NOMO-1 (cell line): ENCODE measurements around the gene RNF126.

Source experiments
- DNase-seq, 2 experiments: peaks; one replicate each; lab custom pipeline; 2025; ENCODE audit not compliant: unreplicated experiment in 2 of 2; lab: John Stamatoyannopoulos, UW

Gene RNF126

DNA sequence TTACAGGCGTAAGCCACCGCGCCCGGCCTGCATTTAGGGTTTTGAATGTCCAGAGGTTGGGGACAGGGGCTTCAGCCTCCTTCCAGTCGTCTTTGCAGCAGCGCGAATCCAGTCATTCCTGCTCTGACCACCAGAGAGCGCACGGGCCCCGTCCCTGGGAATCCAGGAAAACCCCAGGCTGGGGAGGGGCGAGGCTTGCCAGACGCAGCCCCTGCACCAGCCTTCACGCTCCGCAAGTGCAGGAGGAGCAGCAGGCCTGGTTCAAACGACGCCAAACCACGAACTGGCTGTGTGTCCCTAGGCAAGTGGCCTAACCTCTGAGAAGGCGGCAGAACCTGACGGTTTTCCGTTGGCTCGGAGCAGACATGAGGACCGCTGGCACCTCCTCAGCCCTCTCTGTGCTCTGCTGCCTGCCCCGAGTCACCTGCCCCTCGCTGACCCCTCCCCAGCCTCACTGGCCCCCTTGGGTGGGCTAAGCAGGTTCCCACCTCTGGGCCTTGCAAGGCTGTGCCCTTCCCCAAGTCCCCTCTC is 2.0 kb upstream of the RNF126 start:
- peak; percentile 63 to 69 for DNase-seq

DNA sequence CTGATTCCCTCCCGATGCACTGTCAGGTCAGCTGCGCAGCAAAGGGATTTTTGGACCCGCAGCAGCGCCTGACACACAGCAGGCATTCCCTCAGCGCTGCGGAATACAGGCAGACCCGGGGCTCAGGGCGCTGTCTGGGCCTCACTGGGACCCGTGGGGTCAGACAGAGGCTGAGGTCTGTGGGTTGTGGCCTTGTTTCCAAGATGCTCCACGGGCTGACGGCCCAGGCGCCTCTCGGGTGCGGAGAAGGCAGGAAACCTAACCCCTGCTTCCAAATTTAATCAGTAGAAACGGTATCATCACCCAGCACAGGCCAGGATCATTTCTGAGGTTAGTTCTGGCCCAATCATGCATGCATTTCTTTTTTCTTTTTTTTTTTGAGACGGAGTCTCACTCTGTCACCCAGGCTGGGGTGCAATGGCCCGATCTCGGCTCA is 686 bp upstream of the RNF126 start:
- no peak for DNase-seq

DNA sequence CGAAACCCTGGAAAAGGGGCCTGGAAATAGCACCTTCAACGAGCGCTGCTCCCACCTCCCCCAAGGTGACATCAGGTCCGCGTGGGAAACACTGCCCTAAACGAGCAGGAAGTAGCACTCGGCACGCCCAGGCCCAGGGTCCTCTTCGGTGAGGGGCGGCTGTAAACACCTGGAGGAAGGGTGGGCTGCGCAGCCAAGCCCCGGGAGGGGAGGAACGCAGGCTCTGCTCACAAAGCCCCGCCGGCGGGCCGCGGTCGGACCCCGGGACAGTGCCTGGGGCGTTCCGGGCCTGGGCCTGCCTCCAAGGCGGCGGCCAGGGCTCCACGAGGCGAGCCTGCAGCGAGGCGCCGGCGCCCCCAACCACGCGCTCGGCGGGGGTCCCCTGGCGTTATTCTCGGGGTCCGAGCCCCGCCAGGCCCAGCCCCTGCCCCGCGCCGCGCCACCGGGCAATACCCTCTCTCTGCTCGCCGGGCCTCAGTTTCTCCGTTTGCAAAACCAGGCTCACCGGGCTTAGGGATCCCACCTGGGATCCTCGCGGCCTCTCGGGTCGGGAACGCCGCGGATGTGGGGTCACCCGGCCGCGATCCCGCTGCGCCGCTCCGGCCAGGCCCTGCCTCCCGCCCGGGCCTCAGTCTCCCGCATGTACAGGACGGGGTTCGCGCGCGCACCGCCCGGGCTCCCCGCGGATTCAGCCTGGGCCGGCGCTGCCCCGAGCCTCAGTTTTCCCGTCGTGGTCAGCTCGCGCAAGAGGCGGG is 630 bp downstream of the RNF126 start:
- DNase-seq: peak; percentile 59 to 65

DNA sequence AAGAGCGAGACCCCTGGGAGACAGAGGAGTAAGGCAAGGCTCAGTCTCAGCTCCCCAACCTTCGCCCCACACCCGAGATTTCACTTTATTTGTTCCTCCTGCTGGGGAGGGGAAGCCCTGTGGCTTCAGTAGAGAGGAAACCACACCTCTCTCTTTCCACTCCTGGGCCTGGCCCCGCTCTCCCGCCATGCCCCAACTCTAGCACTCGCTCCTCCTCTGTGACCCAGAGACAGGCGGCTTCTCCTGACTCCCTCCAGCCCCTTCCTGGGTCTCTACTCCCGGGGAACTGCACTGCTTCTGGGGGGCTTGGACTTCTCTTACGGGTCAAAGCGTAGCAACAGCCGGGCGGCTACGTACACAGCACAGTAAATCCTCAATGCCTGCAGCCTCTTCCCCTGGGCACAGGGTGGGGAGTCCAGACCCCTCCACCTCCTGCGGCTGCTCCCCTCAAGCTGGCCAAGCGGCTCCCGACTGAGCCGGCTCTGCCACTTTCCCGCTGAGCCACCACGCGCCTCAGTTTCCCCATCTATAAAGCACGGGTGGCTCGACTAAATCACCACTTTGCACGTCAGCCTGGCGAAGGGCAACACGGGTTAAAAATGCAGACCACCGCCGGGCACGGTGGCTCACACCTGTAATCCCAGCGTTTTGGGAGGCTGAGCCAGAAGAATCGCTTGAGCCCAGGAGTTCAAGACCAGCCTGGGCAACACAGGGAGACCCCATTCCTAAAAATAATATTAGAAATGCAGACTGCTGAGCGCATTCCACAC is 1.4 kb downstream of the RNF126 start:
- peak; percentile 53 to 60 for DNase-seq

DNA sequence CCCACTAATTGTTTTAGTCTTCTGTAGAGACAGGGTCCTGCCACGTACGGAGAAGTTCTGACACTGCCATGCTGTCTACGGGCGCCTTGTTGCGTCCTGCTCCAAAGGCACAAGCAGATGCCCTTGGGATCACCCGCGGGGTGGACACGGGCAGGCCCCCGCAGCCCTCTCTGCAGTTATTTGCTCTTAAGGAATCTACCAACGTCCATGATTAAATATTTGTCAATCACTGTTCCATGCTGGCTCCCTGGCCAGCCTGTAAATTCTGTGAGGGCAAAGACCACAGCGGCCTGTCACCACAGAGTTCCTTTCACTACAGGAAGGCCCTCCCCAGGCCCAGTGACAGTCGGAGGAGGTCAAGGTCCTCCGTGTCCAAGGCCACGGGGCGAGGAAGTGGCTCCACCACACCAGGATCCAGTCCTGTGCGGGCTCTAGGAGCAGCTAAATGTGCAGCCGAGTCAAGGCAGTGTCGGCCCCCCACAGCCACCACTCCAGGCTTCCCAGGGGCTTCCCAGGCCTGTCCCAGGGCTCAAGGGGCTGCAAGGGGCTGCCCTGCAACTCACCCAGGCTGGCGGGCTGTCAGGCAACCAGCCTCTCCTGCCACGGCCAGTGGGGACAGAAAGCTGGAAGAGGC is 2.1 kb downstream of the RNF126 start:
- no peak for DNase-seq

DNA sequence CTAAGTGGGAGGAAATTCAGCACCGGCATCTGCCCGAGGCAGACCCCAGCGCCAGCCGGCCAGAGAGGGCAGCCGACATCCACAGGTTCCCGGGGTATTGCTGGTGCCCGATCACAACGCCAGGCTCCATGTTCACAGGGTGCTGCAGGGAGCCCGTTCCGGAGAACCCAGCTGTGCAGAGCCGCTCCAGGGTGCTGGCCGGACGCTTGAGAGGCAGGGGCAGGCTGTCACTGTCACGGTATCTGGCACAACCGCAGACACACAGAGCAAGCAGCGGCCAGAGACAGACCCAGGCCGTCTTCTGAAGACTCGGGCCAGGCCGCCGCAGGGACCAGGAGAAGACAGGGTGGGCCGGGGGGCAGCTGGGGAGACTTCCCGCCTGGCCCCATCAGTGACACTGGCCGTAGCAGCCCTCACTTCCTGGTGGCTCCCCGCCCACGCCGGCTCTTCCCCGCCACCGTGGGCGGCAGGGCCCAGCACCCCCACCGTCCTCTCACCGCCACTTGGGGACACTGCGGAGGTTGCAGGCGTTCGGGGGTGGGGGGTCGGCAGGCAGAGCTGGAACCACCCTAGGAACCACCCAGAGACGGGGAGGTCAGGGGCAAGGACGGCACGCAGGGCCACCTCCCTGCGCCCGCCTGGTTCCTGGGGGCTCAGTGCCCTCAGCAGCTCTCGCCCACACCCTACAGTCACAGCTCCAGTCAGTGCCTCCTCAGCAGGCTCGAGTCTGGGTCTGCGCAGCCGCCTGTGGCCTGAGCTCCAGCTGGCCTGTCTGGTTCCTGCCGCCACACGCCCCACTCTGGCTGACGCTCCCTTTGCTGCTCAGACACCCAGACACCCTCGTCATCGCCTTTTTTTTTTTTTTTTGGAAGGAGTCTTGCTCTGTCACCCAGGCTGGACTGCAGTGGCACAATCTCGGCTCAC is 3.8 kb downstream of the RNF126 start:
- DNase-seq: no peak

DNA sequence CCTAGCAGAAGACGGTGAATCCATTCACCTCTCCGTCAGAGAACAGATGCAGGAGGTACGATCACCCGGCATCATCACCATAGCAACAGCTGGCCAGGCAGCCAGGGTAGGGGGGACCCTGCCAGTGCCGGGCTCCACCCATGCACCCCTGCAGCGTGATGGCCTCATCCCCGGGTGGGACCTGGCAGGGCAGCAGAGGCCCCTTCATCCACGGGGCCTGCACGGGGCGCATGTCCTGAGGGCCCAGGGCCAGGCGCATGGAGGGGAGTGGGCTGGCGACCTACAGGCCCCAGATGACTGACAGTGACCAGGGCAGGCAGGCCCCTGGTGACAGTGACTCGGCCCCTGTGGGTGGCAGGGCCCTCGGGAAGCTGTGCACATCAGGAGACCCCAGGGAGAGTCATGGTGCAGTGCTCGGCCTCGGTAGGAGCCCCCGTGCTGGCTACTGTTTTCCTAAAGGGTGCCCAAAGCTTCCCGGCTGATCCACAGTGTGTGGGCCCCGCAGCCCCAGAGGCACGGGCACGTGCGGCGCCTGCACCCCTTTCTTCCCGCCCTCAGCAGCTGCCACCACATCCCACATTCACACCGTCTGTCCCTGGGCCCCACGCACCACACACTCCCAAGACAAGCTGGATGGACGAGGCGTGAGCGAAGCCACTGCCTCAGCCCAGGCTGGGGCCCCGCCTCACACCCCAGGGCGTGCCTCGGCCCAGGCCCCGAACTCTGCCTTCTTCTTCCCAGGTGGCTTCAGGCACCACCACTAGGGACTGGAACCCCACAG is 4.8 kb downstream of the RNF126 start:
- DNase-seq: no peak

DNA sequence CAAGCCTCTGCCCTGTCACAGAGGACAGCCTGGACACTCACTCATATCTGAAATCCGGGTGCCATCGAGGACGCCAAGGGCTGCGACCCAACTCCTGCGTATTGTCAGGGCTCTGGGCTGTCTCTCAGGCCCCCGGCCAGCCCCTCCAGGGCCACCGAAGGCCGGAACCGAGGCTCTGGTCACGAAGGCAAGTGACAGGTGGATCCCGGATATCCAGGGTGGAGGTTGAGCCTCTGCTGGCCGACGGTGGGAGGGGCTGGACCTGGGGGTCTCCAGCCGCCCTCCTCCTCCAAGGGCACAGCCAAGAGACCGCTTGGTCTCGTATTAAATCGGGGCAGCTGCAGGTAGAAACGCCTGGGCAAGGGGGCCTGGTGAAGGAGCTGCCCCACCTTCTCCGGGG is 5.4 kb downstream of the RNF126 start:
- no peak for DNase-seq

DNA sequence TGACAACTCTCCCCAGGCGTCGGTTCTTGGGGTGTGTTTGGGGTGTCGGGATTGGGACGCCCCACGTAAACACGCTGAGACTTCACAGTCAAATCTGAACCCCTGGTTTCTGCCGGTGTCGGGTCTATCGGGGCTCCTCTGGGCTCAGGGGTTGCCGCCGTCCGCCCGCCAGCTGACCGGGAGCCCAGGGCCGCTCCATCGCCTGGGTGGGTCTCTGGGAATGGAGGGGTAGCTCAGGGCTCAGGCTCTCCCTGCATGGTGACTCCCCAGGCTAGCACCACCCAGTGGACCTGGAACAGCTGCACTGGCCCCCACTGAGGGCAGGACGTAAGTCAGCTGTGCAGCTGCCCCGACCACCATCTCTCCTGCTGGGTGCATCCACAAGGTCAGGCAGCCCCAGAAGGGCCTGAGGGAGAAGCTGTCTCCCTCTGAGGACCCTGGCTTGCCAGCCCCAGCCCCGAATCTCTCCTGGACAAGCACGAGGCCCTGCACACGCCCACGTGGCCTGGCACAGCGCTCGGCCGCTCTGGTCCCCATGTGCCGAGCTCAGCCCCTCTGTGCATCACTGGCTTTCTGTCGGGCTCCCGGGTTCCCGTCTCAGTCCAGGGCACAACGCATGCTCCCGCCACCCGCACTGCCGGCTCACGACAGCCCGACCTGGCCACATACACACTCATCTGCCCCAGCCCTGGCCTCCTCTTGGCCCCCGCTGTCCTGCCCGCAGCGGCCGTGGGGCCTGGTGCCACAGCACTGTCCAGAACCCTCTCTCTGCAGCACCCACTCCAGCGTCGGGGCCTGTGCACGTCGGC is 6.1 kb downstream of the RNF126 start:
- DNase-seq: no peak

DNA sequence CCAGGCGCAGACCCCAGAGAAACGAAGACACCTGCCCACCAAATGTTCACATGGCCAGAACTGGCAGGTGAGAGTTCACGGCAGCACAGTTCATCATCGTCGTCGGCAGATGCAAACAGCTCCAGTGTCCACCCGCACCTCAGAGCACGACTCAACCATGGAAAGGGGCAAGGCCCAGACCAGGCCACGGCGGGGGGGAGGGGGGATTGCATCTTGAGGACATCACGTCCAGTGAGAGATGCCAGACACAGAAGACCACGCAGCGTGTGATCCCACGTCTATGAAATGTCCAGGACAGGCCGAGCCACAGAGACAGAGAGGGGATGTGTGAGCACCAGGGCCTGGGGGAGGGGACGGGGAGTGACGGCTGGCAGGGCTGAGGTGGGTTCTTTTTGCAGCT is 7.3 kb downstream of the RNF126 start:
- no peak for DNase-seq

DNA sequence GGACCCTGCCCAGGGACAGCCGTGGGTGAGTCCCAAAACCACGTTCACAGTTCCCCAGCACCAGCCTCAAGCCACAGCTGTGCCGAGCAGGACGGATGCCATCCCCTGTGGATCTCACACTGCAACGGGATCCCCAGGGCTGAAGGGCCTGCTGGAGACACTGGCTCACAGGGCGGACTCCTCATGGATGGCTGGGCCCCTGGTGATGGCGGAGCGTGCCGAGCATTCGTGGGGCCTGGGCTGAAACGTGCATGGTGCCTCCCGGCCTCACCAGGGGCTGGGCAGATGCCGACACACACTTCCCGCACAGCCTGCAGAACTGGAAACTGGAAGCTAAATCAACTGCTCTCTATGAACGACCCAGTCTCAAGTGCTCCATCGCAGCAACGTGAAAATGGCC is 9.6 kb downstream of the RNF126 start:
- no peak for DNase-seq

DNA sequence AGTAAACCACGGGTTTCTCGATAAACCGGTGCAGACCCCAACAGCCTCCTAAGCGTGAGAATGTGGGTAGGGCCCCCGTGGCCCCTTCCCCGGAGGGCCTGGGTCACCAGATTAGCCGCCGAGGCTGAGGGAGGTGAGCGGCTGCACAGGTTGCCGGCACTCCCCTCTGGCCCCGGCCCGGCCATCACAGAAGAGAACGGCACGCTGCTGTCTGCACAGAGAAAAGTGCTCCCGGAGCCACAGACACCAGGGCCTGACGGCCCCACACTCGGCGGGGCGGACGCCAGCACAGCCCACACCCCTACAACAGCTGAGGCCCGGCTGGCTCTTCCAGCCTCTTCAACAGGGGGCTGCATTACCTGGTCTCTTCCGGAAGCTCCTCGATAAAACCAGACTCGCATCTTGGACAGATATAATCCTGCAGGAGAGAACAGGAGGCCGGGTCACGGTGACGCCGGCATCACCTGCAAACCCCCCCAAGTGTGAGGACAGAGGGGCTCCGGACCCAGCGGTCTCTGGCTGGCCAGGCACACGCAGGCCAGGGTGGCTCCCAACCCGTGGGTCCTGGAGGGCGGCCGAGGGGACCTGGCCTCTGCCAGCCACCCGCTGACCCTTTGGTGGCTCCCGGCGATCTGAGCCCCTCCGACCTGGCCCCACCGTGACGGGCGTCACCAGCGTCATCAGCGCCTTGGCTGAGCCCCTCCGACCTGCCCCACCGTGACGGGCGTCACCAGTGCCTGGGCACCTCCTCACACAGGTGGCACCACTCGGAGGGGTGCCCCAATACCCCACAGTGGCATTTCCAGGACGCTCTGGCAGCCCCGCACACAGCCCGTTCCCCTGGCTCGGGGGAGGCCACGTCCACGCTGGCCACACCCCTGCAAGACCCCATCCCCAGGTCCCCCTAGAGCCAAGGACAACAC is 10.3 kb downstream of the RNF126 start:
- DNase-seq: no peak

DNA sequence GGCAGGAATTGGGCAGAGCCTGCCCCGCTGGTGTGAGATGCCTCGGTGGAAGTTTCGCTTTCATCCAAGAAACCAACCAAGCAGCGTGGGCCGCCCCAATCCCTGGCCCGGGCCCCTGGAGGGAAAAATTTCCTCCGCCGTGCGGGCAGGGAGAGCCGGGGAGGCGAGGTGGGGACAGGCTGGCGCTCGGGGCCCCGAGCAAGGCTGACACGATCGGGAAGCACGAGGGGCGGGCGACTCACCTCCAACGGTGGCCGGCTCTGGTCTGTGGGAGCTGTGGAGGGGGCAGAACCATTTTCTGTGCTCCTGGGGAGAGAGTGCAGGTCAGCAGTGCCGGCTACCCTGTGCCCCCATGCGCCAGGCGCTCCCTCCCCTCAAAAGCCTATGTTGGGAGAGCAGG is 11.0 kb downstream of the RNF126 start:
- no peak for DNase-seq

DNA sequence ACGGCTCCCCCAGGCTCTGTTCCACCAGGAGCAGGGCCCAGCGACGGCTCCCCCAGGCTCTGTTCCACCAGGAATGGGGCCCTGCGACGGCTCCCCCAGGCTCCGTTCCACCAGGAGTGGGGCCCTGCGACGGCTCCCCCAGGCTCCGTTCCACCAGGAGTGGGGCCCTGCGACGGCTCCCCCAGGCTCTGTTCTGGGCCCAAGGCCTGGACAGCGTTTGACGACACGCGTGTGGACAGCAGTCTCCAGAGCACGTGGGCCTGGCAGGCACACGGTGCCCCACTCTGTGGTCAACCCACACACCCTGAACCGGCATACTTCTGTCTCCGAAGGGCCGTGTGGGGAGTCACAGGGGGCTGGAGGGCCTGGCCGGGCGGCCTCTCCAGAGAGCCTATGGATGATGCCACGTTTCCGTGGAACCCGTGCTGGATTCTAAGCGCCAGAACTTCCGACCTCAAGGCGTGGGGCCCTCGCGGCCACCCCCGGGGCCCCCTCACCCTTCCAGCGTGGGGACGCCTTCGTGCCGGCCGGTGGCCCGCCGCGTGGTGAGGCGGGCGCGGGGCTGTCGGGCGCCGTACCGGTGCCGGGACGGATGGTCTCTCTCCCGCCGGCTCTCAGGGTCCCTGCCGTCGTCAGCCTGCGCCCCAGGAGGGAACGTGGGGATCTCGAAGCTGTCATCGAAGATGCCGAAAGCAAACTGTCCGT is 11.7 kb downstream of the RNF126 start:
- no peak for DNase-seq

DNA sequence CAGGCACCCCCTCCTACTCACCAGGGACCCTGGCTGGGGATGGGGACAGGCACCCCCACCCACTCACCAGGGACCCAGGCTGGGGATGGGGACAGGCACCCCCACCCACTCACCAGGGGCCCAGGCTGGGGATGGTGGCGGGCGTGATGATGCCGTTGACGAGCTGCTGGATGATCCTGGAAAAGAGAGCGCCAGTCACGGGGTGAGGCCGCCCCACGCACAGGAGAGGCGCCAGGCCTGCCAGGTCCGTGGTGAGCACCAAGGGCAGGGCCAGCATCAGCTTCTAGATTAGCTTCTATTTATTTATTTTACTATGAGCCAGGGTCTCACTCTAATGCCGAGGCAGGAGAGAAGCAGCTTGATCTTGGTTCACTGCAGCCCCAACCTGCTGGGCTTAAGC is 12.9 kb downstream of the RNF126 start:
- DNase-seq: no peak

DNA sequence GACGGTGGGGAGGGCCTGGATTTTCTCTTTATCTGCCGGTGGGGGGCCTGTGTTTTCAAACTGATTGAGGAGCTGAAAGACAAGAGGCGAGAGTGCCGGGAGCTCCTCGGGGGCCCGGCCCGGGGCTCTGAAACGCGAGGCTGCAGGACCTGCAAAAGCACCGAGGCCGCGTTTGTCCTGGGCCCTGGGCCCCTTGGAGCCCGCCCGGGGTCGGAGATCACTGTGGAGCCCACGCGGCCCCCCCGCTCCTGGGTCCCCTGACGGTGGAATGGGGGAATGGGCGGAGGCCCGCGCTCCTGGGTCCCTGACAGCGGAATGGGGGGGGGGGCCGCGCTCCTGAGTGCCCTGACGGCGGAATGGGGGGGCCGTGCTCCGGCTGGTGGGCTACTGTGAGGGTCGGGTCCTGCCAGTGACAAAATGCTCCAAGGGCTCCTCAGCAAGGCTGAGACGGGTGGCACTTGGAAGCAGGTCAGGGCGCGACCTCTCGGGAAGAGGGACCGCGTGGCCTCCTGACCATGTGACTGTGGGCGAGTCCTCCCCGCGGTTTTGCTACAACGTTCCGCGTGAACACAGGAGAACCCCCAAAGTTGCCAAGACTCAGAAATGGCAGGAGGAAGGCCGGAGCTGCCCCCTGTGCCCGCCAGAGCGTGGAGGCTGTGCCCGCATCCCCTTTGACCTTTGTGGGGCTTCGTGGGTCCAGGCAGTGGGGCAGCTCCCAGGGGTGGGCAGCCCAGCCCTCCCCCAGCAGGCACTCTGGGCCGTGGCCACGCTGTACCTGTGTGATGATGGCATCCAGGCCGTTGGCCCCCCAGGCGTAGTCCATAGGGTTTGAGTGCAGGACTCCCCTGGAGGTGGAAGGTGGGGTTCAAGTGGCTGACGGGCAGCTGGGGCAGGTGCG is 13.9 kb downstream of the RNF126 start:
- no peak for DNase-seq
